Measurements from ENCODE around the gene SLC26A1.
"Not testable (repeated sequence)": the region's sequence is repeated elsewhere in the genome, so short reads cannot be mapped to it uniquely, and the experiment has no call there.

SLC26A1 gene

GRCh38 chr4:1012034-1012739 lies 19.0 kb upstream of the SLC26A1 start:
- DNase-seq = peak in 1 of 2 experiments; percentile 20

DNA sequence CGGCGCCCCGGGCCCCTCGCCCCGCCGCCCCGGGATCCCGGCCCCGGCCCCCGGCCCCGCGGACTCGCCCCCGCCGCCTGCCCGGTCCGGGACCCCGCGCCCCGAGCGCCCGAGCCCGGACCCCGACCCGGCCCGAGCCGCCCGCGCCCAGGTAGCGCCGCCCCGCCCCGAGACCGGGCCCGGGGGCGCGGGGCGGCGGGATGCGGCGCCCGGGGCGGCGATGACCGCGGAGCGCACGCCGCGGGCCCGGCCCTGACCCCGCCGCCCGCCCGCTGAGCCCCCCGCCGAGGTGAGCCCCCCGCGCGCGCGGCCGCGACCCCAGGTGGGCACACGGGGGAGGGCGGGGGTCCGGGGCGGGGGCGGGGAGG lies 18.4 kb upstream of the SLC26A1 start:
- DNase-seq = no peak

GRCh38 chr4:1011022-1011665 lies 17.9 kb upstream of the SLC26A1 start, which contains the start of gene FGFRL1:
TSS of gene FGFRL1 (plus strand) at chr4:1011626. CDS start at chr4:1012486, 860 bp downstream.
- DNase-seq = peak; percentile 62 to 83

GRCh38 chr4:1010395-1011021 lies 17.3 kb upstream of the SLC26A1 start:
- DNase-seq = peak; percentile 32 to 44

GRCh38 chr4:1009542-1010394 lies 16.6 kb upstream of the SLC26A1 start:
- DNase-seq = peak; percentile 25 to 26

DNA sequence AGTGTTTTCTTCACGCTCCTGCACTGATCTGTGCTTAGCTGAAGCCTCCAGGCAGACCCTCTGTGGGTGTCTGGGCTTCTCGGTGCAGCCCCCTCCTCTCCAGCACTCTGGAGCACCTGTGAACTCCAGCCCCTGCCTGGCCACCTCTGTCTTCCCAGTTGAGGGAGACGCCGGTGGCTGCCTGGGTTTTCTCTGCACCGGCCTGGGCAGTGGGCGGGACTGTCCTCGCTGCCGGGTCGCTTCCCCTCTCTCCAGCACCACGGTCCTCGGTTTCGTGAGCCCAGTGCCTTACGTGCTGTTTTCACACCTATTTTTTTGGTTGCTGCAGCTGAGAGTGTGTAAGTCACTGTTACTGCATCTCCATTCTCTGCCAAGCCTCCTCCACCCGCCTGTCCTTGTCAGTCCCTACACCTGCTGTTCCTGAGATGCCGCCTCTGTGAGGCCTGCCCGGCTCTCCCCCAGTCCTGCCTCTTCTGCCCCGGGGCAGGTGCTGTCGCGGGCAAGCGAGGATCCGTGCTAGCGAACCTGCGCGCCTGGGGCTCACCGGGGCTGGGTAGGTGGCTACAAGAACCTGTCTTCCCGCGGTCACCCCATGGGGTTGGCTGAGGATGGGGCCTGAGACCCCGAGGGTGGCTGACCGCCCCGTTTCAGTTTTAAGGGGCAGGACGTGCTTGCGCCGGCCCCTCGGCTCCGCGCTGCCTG lies 15.8 kb upstream of the SLC26A1 start:
- no peak for DNase-seq

DNA sequence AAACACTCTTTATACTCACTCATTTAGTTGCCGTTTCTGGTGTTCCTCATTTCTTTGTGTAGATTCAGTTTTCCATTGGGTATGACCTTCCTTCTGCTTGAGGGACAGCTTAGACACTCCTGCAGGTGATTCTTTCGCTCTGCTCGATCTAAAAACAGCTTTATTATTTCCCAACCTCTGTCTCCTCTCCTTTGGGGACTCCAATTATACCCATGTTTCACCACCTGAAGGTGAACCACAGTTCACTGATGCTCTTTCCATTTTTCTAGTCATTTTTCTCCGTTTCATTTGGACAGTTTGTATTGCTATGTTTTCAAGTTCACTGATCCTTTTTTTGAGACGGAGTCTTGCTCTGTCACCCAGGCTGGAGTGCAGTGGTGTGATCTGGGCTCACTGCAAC lies 13.7 kb upstream of the SLC26A1 start:
- DNase-seq = no peak

GRCh38 chr4:1004557-1005485 lies 11.6 kb upstream of the SLC26A1 start:
- DNase-seq = no peak

- DNase-seq = no peak
Measured at GRCh38 chr4:1004071-1004418, 10.8 kb upstream of the SLC26A1 start.

DNA sequence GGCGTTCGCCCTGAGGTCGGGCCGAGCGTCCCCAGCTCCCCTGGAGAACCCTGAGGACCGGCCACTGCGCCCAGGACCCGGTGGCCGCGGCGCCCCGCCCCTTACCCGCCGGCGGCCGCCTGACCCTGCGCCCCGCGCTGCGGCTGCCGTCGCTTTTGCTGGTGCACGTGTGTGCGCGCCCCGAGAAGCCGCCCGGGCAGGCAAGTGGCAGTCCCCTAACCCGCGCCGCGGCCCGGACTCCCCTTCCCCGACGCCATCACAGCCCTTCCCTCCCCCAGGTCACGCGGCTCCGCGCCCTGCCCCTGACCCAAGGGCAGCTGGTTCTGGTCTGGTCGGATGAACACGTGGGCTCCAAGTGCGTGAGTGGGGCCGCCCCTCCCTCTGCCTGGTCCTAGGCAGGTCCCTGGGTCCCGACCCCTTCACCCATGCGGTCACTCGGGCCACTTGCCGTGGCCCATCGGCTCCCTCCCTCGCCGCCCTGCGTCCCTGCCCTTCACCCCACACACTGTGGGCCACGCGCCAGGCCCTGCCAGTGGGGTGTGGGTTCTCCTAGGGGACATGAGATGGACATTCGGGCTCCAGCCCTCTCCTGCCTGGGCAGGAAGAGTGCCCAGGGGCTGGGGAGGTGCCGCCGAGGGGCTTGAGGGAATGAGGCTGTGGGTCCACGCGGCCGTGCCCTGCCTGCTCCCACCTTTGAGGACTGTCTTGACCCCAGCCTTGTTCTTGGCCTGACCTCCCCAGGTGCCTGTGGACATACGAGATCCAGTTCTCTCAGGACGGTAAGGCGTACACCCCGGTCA lies 10.3 kb upstream of the SLC26A1 start:
- DNase-seq = no peak

DNA sequence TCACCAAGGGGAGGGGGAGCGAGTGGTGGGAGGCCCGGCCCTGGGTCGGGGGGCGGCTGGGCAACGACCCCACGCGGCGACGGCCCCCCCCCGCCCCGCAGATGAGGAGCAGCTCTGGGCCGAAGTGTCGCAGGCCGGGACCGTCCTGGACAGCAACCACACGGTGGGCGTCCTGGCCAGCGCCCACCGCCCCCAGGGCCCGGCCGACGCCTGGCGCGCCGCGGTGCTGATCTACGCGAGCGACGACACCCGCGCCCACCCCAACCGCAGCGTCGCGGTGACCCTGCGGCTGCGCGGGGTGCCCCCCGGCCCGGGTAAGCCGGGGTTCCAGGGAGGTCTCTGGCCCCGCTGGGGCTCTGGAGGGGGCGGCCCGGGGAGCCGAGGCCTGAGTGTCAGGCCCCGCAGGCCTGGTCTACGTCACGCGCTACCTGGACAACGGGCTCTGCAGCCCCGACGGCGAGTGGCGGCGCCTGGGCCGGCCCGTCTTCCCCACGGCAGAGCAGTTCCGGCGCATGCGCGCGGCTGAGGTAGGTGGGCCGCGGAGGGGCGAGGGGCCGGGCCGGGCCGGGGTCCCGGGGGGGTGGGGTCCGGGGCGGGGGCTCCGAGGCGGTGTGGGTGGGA lies 9.5 kb upstream of the SLC26A1 start:
- DNase-seq = no peak

DNA sequence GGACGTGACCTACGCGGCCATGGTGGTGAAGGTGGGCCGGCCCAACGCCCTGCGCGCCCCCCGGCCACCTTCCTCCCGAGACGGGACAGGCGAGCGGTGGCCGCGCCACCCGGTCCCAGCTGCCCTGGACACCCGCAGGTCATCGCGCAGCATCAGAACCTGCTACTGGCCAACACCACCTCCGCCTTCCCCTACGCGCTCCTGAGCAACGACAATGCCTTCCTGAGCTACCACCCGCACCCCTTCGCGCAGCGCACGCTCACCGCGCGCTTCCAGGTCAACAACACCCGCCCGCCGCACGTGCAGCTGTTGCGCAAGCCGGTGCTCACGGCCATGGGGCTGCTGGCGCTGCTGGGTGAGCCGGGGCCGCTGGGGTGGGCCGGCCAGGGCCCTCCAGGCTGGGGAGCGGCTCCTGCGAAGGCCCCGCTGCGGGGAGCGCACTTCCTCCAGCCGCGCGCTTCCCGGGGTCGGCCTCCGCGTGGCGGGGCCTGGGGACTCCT lies 9.0 kb upstream of the SLC26A1 start:
- DNase-seq = no peak

DNA sequence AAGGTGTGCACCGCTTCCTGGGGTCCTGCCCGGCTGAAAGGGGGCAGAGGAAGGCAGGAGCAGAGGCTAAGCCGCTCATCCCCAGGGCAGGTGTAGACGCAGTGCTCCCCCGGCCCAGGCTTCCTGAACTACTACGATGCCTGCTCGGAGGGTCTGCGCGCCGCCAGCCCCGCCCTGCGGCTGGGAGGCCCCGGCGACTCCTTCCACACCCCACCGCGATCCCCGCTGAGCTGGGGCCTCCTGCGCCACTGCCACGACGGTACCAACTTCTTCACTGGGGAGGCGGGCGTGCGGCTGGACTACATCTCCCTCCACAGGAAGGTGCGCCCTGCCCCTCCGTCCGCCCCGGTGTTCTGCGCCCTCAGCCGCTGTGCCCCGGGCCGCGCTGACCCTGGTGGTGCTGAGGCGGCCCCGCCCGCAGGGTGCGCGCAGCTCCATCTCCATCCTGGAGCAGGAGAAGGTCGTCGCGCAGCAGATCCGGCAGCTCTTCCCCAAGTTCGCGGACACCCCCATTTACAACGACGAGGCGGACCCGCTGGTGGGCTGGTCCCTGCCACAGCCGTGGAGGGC lies 8.4 kb upstream of the SLC26A1 start:
- no peak for DNase-seq

DNA sequence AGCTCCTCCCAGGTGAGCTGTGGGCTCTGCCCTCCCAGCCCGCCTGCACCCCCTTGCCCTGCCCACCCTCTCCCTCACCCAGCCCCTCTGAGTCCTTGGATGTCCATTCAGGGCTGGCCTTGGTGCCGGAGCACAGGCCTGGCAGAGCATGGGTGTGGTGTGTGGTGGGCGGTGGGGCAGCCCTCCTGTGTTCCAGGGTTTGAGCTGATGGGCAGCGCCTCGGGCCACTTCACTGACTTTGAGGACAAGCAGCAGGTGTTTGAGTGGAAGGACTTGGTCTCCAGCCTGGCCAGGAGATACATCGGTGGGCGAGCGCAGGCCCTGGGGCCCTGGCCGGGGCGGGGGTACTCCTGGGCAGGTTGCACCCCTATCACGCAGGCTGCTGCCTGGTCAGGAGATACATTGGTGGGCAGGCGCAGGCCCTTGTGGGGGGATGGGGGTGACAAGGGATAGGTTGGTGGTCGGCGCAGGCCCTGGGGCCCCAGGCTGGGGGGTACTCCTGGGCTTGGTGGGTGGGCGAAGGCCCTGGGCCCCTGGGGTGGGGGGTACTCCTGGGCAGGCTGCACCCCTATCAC lies 7.6 kb upstream of the SLC26A1 start:
- DNase-seq = no peak

GRCh38 chr4:999882-1000425 lies 6.8 kb upstream of the SLC26A1 start:
- no peak for DNase-seq

- not testable (repeated sequence) for DNase-seq
Measured at GRCh38 chr4:999240-999863, 6.1 kb upstream of the SLC26A1 start.

DNA sequence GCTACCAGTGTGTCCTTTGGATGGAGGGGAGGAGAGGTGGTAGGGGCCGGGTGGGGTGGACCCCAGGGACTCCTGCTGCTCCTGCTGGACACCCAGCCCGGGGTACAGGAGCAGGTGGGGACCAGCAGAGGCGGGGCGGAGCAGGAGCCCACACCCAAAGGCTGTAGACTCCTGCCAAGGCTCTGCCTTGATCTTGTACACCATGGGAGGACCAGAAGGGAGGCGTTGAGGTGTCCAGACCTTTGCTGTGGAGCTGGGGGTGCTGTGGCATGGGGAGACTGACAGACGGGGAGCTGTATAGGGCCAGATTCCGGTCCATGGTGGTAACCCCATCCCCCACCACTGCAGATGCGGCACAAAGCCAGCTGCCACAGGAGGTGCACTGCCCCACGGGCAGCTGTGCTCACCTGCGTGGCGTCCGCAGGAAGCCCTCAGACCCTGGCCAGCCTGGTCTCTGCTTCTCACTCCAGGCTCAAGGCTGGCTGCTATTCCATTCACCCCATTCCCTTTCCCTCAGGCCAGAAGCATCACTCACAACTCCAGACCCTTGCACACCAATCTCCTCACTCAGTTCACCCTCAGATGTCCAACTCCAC lies 5.0 kb upstream of the SLC26A1 start:
- no peak for DNase-seq

All from Kasumi-1 (cell line).